Right lung (tissue), 5 donors: ENCODE results near the gene RER1. TPM values are rescaled to one million over a fixed set of nuclear protein-coding genes. Genes with fewer than 3 reads are reported as not detected.
A peak's percentile ranks its signal among the peaks of the same experiment; 100 is the strongest.

Source experiments
- DNase-seq, 2 donors: peaks; one replicate each; pipeline ENCODE4 v3.0.0-alpha.2; 2013
- polyA plus RNA-seq, 5 donors: library from polyadenylated mRNA; unstranded; fragments of 120-200 nt; gene quantifications; one replicate each; pipeline versions ENCODE4 v1.2.1 to v1.2.3, GENCODE V29; 2013; ENCODE audit warnings: inconsistent platforms in 1 of 5, low replicate concordance in 1 of 5; ENCODE audit not compliant: insufficient read length in 5 of 5, insufficient read depth in 1 of 5

Gene RER1
- polyA plus RNA-seq, 5 donors, result 99.8 to 109 (median 104) TPM

DNA sequence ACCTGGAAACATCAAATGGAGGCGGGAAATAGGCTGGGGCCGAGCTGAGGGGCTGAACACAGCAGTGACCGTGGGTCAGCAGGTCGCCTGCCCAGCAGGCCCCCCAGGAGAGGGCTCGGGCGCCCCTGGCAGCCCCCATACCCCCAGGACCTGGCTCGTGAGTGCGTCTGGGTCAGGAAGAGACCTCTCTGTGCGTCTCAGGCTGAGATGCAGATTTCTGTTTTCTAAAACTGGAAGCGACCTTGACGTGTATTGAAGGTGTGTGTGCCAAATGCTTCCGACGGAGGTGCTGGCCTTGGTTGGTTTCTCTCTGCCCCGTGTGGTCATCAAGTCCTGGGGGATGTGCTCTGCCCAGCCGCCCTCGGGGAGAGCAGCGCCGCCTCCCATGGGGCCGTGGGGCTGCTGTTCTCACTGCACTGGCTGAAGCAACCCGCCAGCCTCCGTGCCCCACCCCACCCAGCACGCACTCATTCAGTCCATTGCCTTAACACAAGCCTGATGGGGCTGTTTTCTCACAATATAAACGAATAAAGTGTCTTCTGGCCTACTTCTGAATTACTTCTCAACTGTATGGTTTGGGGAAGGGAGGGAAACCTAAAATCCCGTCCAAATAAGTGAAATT, 13.4 kb downstream of the RER1 start:
- DNase-seq, result no peak

DNA sequence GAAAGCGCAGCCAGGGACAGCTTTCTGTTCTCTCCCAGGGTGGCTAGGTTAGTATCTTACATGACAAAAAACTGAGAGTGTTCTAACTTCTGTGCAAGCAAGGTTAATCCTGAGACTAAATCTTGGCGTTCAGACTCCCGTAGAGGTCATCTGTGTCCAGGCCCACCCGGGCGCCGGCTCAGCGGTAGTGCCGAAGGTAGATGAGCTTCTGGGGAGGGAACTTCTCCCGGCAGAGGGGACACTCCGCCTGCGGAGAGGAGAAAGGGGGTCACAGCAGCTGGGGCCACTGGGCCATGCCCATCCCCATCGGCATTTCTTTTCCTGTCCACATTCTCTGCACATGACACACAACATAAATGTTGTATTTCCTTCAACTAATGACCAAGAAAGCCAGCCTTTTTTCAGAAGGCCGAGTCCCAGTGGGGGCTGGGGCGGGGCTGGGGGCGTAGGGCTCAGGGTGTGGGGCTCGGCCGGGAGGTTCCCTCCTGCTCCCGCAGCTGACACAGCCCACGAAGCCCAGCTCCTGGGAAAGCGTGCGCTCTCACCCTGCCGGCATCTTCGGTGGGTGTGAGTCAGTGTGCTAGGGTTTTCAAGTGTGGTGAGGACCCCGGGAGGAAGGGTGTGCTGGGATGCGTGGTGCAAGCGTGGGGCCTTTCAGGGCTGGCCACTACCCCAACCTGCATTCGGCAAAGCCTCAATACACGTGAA, 14.1 kb downstream of the RER1 start:
- no peak for DNase-seq

DNA sequence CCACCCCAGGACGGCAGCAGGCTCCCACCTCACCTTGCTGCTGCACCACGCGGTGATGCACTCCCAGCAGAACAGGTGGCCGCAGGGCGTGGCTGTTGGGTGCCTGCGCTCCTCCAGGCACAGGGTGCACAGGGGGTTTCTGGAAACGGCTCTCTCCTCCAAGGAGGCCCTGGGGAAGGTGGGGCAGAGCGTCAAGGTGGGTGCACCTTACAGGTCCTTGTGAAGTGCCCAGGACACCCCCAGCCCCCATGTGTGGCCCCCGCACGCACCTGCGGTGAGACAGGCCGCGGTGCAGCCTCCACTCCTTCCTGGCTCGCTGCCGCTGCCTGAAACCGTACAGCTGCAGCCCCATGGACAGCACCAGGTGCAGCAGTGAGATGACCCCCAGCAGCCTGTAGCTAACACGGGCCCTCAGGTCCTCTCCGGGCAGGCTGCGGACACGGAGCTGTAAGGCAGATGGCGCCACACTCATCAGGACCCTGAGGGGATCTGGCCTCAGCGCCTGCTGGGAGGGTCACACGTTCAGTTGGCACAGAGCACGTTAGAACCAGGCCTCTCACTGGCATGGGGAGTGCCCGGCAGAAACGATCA, 14.9 kb downstream of the RER1 start:
- DNase-seq, result no peak

DNA sequence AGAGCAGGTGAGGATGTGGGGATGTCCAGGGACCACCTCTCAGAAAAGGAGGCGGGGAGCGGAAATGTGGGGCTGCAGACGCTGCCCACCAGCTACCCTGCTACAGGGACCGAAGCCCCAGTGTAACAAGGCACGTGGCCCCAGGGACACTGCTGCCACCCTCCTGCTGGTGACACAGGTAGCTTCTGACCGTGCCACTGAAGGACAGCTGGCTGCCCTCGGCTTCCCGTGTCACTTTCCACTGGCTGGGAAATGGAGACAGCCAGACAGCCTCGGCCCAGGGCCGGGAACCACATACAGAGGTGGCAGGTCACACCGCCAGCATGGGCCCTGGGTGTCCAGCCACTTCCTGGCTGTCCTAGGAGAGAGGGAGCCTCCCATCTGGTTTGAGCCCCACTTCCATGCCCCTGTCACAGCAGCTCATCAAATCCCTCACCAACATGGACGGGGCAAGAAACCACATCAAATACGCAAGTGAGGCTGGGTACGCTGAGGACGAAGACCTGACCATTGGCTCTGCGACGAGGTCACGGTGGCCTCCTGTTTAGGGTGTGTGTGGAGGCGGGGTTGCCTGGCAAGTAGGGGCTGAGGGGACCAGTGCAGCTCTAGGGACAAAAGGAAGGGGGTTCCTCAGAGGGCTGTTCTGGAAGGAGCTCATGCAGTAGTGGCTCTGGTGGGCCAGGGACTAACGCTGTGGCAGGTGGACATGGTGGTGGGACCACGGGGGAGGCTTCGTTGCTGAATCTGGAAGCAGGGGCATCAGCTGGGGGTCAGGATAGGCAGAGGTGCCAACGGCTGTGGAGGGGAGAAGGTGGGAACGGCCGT, 15.7 kb downstream of the RER1 start:
- DNase-seq, result no peak

DNA sequence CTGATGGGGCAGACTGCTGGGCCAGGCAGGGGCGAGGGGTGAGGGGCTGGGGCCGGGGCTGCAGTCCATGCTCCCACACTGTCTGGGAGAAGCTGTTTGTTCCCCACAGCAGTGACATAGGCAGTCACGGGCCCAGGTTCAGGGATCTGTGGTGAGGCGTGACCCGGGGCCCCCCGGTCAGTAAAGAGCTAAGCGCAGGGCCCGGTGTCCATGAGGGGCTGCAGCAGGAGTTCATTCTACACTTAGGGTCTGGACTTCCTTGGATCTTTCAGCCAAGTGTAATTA, 16.3 kb downstream of the RER1 start:
- no peak for DNase-seq

DNA sequence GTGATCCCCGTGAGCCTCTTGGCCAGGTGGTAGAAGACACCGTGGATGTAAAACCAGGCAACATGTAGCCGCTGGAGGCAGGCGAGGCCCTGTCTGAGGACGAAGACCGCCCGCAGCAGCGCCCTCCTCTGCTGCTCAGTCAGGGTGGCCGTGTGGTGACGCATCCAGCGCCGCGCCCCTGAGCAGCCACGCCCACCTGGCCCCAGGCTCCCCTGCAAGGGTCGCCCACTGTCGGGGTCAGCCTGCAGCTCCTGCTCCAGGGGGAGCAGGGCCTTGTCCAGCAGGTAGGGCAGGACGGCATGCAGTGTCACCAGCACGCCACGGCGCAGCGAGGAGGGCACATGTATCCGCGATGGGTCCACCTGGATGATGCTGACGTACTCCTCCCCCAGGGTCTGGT, 16.8 kb downstream of the RER1 start:
- DNase-seq, result no peak

DNA sequence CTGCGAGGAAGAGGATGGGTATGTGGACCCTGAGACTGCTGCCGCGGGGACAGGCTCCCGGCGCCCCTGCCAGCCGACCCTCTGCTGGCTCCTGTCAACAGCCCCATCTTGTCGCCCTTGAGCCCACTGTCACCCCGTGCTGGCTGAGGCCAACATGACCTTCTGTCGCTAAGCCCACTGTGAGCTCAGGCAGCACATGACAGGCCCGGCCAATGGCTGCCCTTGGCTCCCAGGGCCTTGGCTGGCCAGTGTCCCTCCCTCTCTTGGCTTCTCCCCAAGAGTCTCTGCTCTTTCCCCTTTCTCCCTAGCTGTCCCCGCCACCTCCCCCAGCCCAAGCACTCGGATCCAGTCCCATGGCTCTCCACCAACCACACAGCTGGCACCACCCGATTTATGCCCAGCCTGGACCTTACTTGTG, 17.2 kb downstream of the RER1 start:
- no peak for DNase-seq

DNA sequence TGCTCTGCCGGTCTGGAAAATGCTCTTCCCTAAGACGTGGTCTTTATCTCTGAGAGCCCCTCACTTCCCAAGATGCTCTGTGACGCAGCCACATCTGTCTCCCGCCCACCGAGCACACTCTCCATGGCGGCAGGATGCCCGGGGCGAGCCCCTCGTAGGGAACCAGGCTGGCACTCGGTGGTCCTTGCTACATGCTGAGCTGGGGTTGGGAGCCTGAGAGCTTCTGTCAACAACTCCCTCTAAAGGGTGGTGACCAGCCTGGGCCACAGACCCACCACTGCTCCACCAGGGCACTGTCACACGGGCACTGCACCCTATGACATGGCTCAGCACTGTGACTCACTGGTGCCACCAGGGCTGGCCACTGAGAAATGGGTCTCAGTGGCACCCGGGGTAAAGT, 18.1 kb downstream of the RER1 start:
- DNase-seq, result no peak

DNA sequence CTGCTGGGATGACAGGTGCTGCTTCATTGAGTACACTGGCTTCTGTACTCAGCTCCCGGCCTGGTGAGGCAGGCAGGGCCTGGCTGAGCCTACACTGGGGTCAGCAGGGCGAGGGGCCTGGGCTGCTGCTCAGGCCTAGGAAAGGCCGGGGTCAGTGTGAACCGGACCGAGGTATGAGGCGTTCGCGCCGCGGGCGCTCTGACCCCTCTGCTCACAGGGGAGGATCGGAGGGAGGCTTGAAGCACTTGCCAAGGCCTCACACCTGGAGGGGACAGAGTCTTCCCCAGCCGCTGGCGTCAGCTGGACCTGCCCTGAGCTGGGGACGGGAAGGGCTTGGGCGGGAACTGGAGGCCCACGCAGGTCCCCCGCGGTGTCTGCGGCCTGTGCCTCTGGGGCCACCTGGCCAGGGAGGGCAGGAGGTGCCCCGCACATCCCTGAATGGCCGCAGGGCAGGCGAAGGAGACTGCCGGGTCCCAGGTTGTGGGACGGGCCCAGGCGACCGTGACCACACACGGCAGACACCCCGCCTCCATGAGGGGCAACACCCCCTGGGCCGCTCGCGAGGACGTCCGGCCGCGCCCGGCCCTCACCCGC, 20.3 kb downstream of the RER1 start:
- no peak for DNase-seq

DNA sequence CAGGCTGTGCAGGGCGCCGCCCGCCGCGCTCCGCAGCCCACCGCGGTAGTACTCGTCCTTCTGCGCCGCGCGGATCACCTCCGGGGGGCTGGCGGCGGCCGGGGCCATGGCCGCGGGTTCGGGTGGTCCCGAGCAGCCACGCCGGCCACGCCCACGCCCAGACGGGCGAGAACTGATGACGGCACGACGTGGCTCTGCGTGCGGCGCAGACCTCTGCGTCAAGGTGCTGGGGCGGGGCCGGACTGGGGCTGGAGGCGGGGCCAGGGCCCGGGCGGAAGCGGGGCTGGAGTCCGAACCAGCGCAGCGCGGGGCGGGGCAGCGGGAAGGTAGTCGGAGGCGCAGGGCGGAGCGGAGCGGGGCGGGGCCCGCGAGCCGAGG, 20.7 kb downstream of the RER1 start, which contains the start of gene PEX10:
PEX10 (minus strand) TSS at position 170 of the 378 bp plus-strand sequence; CDS start at position 108, 62 bp downstream.
- peak; percentile 96 to 97 for DNase-seq

DNA sequence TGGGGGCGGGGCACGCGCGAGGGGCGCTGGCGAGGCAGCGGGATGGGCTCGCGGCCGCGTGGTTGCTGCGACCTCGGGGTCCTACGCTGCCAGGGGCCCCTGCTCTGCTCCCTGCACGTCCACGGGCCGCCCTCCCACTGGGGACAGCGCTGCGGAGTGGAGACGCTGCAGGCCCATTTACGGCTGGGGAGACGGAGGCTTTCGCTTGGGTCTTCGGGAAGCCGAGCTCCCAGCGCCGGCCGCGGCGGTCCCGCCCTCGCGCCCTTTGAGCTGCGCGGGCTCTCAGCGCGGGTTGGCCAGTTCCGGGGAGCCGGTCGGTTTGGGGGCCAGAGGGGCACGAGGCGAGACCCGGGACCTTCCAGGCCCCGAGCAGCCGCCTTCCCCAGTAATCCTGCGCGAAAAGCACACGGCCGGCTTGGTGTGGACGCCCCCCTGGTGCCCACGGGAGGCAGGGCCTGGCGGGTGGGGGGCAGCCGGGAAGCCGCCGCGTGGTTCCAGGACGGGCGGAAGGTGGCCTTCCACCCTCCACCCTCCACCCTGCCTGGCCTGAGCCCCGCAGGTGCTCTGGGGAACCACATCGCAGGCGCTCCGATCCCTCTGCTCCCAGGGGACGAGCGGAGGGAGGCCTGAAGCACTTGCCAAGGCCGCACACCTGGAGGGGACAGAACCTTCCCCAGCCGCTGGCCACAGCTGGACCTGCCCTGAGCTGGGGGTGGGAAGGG, 21.3 kb downstream of the RER1 start:
- DNase-seq, result no peak

DNA sequence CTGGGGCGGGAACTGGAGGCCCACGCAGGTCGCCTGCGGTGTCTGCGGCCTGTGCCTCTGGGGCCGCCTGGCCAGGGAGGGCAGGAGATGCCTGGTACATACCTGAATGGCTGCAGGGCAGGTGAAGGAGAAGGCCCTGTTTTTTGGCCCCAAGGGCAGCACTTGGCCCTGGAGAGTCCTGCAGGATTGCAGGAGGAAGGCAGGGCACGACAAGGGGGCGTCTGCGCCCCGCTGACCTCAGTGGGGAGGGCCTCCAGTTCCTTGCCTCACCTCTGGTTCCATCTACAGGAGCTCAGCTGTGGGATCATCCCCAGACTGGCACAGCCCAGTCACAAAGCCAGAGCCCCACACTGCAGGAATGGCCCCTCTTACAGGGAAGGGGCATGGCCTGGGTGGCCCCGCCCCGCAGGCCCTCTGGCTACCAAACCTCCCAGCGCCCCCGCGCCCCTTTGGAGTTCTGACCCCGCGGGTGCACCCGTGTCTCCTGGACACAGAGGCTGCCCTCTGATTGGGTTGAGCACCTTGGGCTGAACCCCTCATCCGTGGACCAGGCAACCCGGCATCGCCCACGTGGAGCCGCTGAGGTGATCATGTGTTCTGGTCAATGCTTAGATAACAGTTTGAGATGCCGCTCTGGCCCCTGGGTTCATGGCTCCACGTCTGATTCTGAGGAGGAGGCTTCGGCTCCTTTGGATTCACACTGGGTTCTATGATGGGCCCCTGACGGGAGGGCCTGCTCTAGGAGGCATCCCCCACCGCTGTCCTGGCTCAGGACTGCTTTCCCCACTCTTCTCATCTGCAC, 22.1 kb downstream of the RER1 start:
- DNase-seq, result no peak

DNA sequence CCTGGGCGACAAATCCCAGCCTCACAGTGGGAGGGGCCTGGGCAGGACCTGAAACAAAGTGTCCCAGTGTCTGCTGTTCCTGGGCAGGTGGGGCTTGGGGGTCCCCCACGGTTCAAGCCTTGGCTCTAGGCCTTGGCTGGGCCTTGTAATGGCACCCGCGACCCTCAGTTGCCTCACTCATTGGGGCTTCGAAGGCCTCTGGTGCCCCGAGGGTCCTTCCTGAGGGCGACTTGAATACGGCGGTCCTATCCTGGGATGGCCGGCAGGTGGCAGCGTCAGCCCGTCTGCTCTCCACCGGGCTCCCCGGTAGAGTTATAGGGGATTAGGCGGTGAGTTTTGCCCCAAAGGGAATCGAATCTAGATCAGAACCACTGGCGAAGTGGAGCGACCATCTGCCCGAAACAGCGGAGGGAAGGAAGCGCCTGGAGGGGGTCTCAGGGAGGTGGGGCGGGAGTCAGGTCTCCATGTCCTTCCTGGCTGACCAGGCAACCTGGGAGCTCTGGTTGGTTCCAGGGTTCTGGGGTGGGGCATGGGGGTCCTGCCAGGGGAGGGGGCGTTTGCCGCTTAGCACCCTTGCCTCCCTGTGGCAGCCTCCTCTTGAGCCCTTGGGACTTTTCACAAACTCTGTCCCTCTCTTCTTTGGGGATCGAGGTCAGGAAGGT, 22.8 kb downstream of the RER1 start:
- DNase-seq, result peak in 1 of 2 donors; percentile 64

DNA sequence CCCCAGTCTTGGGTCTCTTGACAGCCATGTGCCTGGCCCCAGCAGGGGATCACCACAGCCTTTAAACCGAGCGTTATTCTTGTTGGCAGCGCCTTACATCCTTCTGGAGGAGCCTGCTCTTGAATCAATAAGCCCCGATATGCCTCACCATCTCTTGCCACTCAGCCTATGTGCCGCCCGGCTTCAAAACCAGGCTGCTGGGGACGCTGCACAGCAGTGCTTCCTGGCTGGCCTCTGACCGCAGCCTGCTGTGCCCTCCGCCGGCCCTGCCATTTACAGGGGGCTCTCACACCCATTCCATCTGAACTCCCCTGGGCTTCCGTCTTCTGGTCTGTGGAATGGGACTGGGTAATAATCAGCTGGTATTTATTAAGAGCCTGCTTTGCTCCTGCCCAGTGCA, 23.7 kb downstream of the RER1 start:
- DNase-seq, result no peak

DNA sequence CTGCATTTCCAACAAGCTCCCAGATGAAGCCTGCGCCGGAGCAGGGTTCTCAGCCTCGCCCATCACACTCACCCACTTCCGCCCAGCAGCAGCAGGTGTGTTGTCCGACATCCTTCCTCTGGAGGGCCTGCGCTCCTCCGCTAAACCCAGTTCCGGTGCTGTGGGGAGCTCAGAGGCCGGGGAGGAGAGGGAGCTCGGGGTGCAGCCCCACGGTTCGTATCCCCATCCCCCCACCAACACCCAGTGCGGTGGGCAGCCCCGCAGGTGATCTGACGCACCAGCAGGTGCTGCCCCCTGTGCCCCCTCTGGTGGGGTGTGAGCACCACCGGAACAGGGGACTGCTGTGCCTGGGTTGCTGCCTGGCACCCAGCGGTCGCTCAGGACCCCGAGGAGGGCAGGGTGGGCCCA, 24.2 kb downstream of the RER1 start:
- no peak for DNase-seq

DNA sequence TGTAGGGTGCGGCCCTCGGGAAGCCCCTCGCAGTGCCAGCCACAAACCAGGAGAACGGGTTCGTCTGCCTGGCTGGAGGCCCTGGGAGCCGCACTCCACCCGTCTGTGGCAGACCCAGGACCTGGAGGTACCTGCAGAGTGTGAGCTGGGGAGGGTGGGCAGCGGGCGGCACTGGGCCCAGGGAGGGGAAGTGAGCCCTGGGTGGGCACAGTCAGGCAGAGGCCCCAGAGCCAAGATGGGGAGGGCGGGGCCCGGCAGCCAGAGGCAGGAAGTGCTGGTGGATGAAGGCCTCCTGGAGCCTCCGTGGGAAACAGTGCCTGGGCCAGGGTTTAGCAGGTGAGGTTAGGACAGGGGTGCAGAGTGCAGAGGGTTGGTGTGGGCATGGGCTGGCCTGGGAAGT, 24.8 kb downstream of the RER1 start:
- peak; percentile 57 for DNase-seq

DNA sequence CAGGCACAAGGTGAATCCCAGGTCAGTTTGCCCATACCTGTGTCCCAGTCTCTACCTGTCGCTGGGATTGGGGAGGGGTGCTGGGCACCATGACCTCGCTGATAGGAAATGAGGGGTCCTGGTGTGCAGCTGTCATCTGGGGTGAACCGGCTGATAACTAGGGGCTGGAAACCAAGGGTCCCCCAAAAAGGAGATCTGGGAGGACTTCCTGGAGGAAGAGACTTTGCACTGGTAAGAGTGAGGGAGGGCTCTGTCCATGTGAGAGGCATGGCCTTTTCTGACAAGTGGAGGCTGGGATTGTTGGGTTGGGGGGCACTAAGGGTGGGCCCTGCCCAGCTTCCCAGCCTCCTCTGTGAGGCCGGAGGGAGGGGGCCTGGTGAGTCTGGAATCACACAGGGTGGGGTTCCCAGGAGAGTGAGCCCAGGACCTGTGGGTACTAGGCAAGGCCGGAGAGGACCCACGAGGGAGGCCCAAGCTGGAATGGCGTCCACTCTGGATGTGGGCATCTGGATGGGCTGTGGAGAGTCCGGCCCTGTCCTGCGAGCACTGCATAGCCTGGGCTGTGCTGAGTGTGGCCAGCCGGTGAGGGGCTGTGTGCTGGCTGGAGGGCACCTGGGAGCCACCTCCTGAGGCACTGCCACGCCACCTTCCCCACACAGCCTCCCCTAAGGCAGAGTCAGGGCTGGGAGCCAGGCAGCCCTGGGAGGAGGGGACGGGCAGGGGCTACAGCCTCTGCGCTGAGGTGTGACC, 25.6 kb downstream of the RER1 start:
- DNase-seq, result no peak

DNA sequence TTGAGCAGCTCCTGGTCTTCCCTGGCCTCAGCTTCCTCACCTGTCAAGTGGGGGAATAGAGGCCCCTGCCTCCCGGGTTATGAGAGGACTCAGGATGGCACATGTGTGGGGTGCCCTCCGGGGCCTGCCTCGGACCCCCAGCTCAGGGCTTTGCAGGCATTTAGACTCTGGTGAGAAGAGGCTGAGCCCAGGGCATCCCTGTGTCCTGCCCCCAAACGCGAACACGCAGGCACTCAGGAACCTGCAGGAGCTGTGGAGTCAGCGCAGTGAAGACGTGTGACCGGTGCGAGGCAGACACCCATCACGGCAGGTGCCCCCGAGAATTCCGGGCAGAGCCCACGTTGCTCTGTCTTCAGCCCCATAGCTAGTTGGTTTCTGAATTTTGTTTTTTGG, 26.2 kb downstream of the RER1 start:
- no peak for DNase-seq

DNA sequence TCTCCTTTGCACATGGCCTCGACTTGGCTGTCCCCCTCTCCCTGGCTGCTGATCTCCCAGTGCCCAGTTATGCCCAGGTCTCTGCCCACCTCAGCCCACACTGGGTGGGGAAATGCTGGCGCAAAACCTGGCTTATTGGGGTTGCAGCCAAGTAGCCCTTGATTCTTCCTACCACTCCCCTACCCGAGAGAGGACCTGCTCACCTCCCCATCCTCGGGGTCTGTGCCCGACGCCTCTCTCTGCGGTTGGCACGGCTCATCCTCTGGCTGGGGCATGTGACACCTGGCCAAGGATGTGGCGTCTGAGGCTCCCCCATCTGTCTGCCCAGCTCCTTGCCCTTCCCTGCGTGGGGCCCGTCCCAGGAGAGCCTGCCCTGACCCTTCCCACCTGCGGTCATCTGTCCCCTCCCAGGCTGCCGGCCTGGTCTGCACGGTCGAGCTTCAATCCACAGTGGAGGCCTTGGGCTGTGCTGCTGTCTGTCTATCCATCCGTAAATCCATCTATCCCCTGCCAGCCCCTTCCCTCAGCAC, 27.2 kb downstream of the RER1 start:
- DNase-seq, result no peak
